Psoas muscle (tissue), 8 donors: ENCODE data around the gene HAND1. TPM values are rescaled to one million over a fixed set of nuclear protein-coding genes. Genes with fewer than 3 reads are reported as not detected.

Source experiments
- ATAC-seq, 4 donors: fragments of 200-7000 bp; cut with Tn5 transposase; one replicate each; pipeline ENCODE4 v1.9.1; 2020; ENCODE audit warnings: moderate library complexity in 3 of 4, mild to moderate bottlenecking in 2 of 4
- DNase-seq, 2 donors: peaks; one replicate each; pipeline ENCODE4 v3.0.0-alpha.2; 2020
- H3K27ac ChIP-seq: fragments of 200-600 bp; one replicate; pipeline ENCODE4 v1.8.0; 2022
- H3K27me3 ChIP-seq, 3 donors: fragments of 200-600 bp in 1 of 3; one replicate each; pipeline versions ENCODE4 v1.6.1 to v1.8.0; 2013 to 2022; ENCODE audit warnings: low read length in 2 of 3, mild to moderate bottlenecking in 2 of 3, moderate library complexity in 1 of 3; ENCODE audit not compliant: insufficient read depth in 3 of 3
- H3K36me3 ChIP-seq, 2 donors: fragments of 200-600 bp in 1 of 2; one replicate each; pipeline versions ENCODE4 v1.6.1 to v1.8.0; 2013 to 2022; ENCODE audit warnings: low read depth in 1 of 2, mild to moderate bottlenecking in 1 of 2, moderate library complexity in 1 of 2; ENCODE audit not compliant: insufficient read depth in 1 of 2
- H3K4me1 ChIP-seq: fragments of 200-600 bp; one replicate; pipeline ENCODE4 v1.8.0; 2022
- H3K4me3 ChIP-seq: fragments of 200-600 bp; one replicate; pipeline ENCODE4 v1.8.0; 2022; ENCODE audit warnings: mild to moderate bottlenecking
- H3K9me3 ChIP-seq: fragments of 200-600 bp; one replicate; pipeline ENCODE4 v1.8.0; 2022
- CTCF ChIP-seq: fragments of 200-600 bp; IDR thresholded peaks from one replicate; pipeline ENCODE4 v1.8.0; 2022; ENCODE audit warnings: antibody characterized with exemption
- WGBS, 3 donors: extraction: QIAGEN DNeasy Blood & Tissue Kit; methylation state at CpG; one replicate each; pipeline versions ENCODE4 v1.1.6 to v1.1.7; 2013; 5-methylcytosine and 5-hydroxymethylcytosine counted together
- intact Hi-C, 2 donors: fragments of 100-400 bp; cut with DNase I; formaldehyde crosslinking; loops; one replicate each; pipeline versions ENCODE4 v1.11.0 to v1.14.2; 2022
- polyA plus RNA-seq, 3 donors: library from polyadenylated mRNA; stranded (reverse); fragments of 200-250 nt; gene quantifications; one replicate each; pipeline ENCODE4 v1.2.3, GENCODE V29; 2013
- total RNA-seq, 4 donors: library from RNA; stranded (reverse); fragmentation: NEBNext Ultra II Directional in 2 of 4; extraction: Animal tissue kit (Norgen Biotek cat#: 25700) in 2 of 4; gene quantifications; one replicate each; pipeline versions ENCODE4 v1.2.1 to v1.2.4, GENCODE V29; 2021 to 2023
- donor health status: healthy with polysubstance abuse.
- donor health status: DM: no; HTN: no; CAD: no; lungs with moderate emphysema.
- donor health status: Bipolar disorder and iron deficiency.
- donor health status: healthy.
- donor health status: DM: yes; HTN: yes; CAD: no.
- donor health status: DM: no; HTN: no; CAD: no.
- donor health status: DM: no; HTN: no; CAD: no.
- donor health status: DM: yes; HTN: yes; CAD: no.

Gene HAND1
- total and polyA plus RNA-seq, 7 donors: not detected

- WGBS, 3 donors: 63 to 78% (median 74%) methylated on average over 3 of the region's 3 CpGs
Observed at GRCh38 chr5:154459015-154459414, 19.0 kb downstream of the HAND1 start.

GRCh38 chr5:154456540-154456939, 21.5 kb downstream of the HAND1 start:
- ATAC-seq: no peak
- intact Hi-C loops: no loop called here
- Histone ChIP-seq H3K27ac (no peak overlapping the region), H3K9me3 (no peaks in the 10 kb centered on the region), H3K4me1 (peaks cover 5% of the 10 kb centered on the region), H3K27me3 (no peaks in the 10 kb centered on the region), H3K36me3 (peaks cover 15 to 85% of the 10 kb centered on the region in 2 donors), H3K4me3 (no peak overlapping the region)
- no peak for TF ChIP-seq CTCF
- WGBS, 3 donors: 87 to 89% (median 87%) methylated on average over 3 of the region's 3 CpGs
- DNase-seq: no peak

More at GRCh38 chr5:154459015-154459414, 19.0 kb downstream of the HAND1 start:
- no peak for DNase-seq
- H3K9me3 ChIP-seq: no peaks in the 10 kb centered on the region
- H3K27me3 ChIP-seq: no peaks in the 10 kb centered on the region
- peaks cover 4 to 68% of the 10 kb centered on the region in 2 donors for H3K36me3 ChIP-seq
- no peak for ATAC-seq
- H3K4me1 ChIP-seq: peaks cover 5% of the 10 kb centered on the region
- no peak overlapping the region for H3K4me3 ChIP-seq
- H3K27ac ChIP-seq: no peak overlapping the region
- intact Hi-C loops: no loop called here
- TF ChIP-seq CTCF: no peak

GRCh38 chr5:154455585-154455984, 22.4 kb downstream of the HAND1 start:
- H3K4me3 ChIP-seq: no peak overlapping the region
- H3K27me3 ChIP-seq: no peaks in the 10 kb centered on the region
- H3K4me1 ChIP-seq: peaks cover 5% of the 10 kb centered on the region
- no peak for DNase-seq
- no peaks in the 10 kb centered on the region for H3K9me3 ChIP-seq
- intact Hi-C loops: no loop called here
- H3K36me3 ChIP-seq: peaks cover 17 to 91% of the 10 kb centered on the region in 2 donors
- WGBS, 3 donors: 84 to 90% (median 88%) methylated on average over 5 of the region's 5 CpGs
- ATAC-seq: no peak
- H3K27ac ChIP-seq: no peak overlapping the region
- no peak for TF ChIP-seq CTCF

- no peak overlapping the region for H3K27ac ChIP-seq
- intact Hi-C loops: no loop called here
- TF ChIP-seq CTCF: no peak
- no peaks in the 10 kb centered on the region for H3K27me3 ChIP-seq
- ATAC-seq: no peak
- DNase-seq: no peak
- peaks cover 22% of the 10 kb centered on the region for H3K4me1 ChIP-seq
- WGBS, 3 donors: 86 to 92% (median 86%) methylated on average over 8 of the region's 8 CpGs
- H3K9me3 ChIP-seq: no peaks in the 10 kb centered on the region
- H3K4me3 ChIP-seq: no peak overlapping the region
- peaks cover 17 to 66% of the 10 kb centered on the region in 2 donors for H3K36me3 ChIP-seq
Observed at GRCh38 chr5:154451957-154452356, 26.1 kb downstream of the HAND1 start.

GRCh38 chr5:154449786-154450185, 28.2 kb downstream of the HAND1 start:
- TF ChIP-seq CTCF: no peak
- Histone ChIP-seq H3K27ac (no peak overlapping the region), H3K4me1 (peaks cover 27% of the 10 kb centered on the region), H3K4me3 (no peak overlapping the region), H3K9me3 (no peaks in the 10 kb centered on the region), H3K27me3 (no peaks in the 10 kb centered on the region), H3K36me3 (peaks cover 14 to 44% of the 10 kb centered on the region in 2 donors)
- intact Hi-C loops: no loop called here
- WGBS, 3 donors: 91 to 97% (median 95%) methylated on average over 2 of the region's 2 CpGs
- ATAC-seq (no peak), DNase-seq (no peak)
